Measurements from ENCODE around the gene RPL10A. TPM values are rescaled to one million over a fixed set of nuclear protein-coding genes. Genes with fewer than 3 reads are reported as not detected.

The RPL10A gene
- polyA plus RNA-seq, 3 donors: 345 to 1,242 (median 421) TPM

- no peak overlapping the region for H2AFZ ChIP-seq (ENCODE audit: insufficient read depth, low read depth, low read length, poor library complexity, severe bottlenecking)
- Mint-ChIP-seq H3K36me3 (peaks cover 43 to 59% of the 10 kb centered on the region in 2 donors), H3K4me3 (peak overlapping the region; percentile 56 to 62), H3K27ac (peak overlapping the region; percentile 57 to 82 (median 72)), H3K4me1 (peaks cover 22% of the 10 kb centered on the region), H3K27me3 (ENCODE audit: low read depth in 3 of 3) (peaks cover 1 to 5% (median 2%) of the 10 kb centered on the region in 3 donors), H3K9me3 (peaks cover 21 to 37% (median 32%) of the 10 kb centered on the region in 7 donors)
- peaks cover 21 to 34% of the 10 kb centered on the region in 2 donors for H3K36me3 ChIP-seq (replicated peaks in 1 of 2; ENCODE audit: control insufficient read depth in 1 of 2, insufficient read depth in 2 of 2, low read length in 2 of 2)
- peak; percentile 25 to 54 (median 49) for DNase-seq
- peaks cover 23% of the 10 kb centered on the region in 2 donors for H3K4me1 ChIP-seq (ENCODE audit: control insufficient read depth in 1 of 2, insufficient read depth in 2 of 2, low read length in 2 of 2)
- H3K79me2 ChIP-seq (ENCODE audit: insufficient read depth, low read length): no peaks in the 10 kb centered on the region
- TF ChIP-seq CTCF (IDR thresholded peaks at IDR 0.05): no peak
- intact Hi-C loops (cut with micrococcal nuclease): no loop called here
- H3K9ac ChIP-seq (ENCODE audit: insufficient read depth, low read length, poor library complexity, severe bottlenecking): no peak overlapping the region
- peaks cover 27 to 34% of the 10 kb centered on the region in 2 donors for H3K9me3 ChIP-seq (replicated peaks in 1 of 2; ENCODE audit: control insufficient read depth in 1 of 2, insufficient read depth in 1 of 2, low read length in 2 of 2)
- peaks cover 6% of the 10 kb centered on the region for H4K20me1 ChIP-seq (ENCODE audit: insufficient read depth, low read length)
- WGBS (ENCODE audit: insufficient coverage): 25% methylated on average over 7 of the region's 8 CpGs
- H3K27ac ChIP-seq (ENCODE audit: low read depth in 1 of 2, low read length in 2 of 2): peak overlapping the region; percentile 25 to 35
- no peaks in the 10 kb centered on the region for H3K27me3 ChIP-seq (ENCODE audit: control insufficient read depth in 2 of 2, insufficient read depth in 2 of 2, low read length in 2 of 2)
- H3K4me2 ChIP-seq (replicated peaks; ENCODE audit: extremely low read depth, low read length, poor library complexity, severe bottlenecking): peak overlapping the region; percentile 54
- H3K4me3 ChIP-seq (replicated peaks in 1 of 3; ENCODE audit: low read depth in 2 of 3, low read length in 3 of 3): peak overlapping the region in 1 of 3 experiments; percentile 41
Observed at GRCh38 chr6:35426074-35426473, 42.1 kb upstream of the RPL10A start.

GRCh38 chr6:35427435-35427834 lies 40.8 kb upstream of the RPL10A start:
- intact Hi-C loops (cut with micrococcal nuclease): no loop called here
- Histone ChIP-seq H3K27me3 (ENCODE audit: control insufficient read depth in 2 of 2, insufficient read depth in 2 of 2, low read length in 2 of 2) (no peaks in the 10 kb centered on the region), H3K27ac (ENCODE audit: low read depth in 1 of 2, low read length in 2 of 2) (no peak overlapping the region), H3K79me2 (ENCODE audit: insufficient read depth, low read length) (no peaks in the 10 kb centered on the region), H4K20me1 (ENCODE audit: insufficient read depth, low read length) (peaks cover 6% of the 10 kb centered on the region), H3K4me3 (replicated peaks in 1 of 3; ENCODE audit: low read depth in 2 of 3, low read length in 3 of 3) (no peak overlapping the region), H3K4me2 (replicated peaks; ENCODE audit: extremely low read depth, low read length, poor library complexity, severe bottlenecking) (no peak overlapping the region), H3K36me3 (replicated peaks in 1 of 2; ENCODE audit: control insufficient read depth in 1 of 2, insufficient read depth in 2 of 2, low read length in 2 of 2) (peaks cover 12 to 25% of the 10 kb centered on the region in 2 donors), H3K4me1 (ENCODE audit: control insufficient read depth in 1 of 2, insufficient read depth in 2 of 2, low read length in 2 of 2) (peaks cover 23% of the 10 kb centered on the region in 2 donors), H2AFZ (ENCODE audit: insufficient read depth, low read depth, low read length, poor library complexity, severe bottlenecking) (no peak overlapping the region), H3K9me3 (replicated peaks in 1 of 2; ENCODE audit: control insufficient read depth in 1 of 2, insufficient read depth in 1 of 2, low read length in 2 of 2) (peaks cover 27 to 34% of the 10 kb centered on the region in 2 donors), H3K9ac (ENCODE audit: insufficient read depth, low read length, poor library complexity, severe bottlenecking) (no peak overlapping the region)
- Mint-ChIP-seq H3K4me3 (no peak overlapping the region), H3K36me3 (peaks cover 33 to 49% of the 10 kb centered on the region in 2 donors), H3K27ac (no peak overlapping the region), H3K4me1 (peaks cover 22% of the 10 kb centered on the region), H3K9me3 (peaks cover 21 to 37% (median 32%) of the 10 kb centered on the region in 7 donors), H3K27me3 (ENCODE audit: low read depth in 3 of 3) (peaks cover 1 to 5% (median 2%) of the 10 kb centered on the region in 3 donors)
- DNase-seq: no peak
- WGBS (ENCODE audit: insufficient coverage): 97% methylated on average over 5 of the region's 5 CpGs
- TF ChIP-seq CTCF (IDR thresholded peaks at IDR 0.05): no peak

Measured in CD14-positive monocyte (primary cell).